Thyroid gland (tissue), 4 donors: ENCODE results near the gene PPP1R9A.

Experiments
- CTCF ChIP-seq, 6 experiments: fragments of 200-600 bp in 3 of 6; fragments of 450-650 bp in 3 of 6; sonication (generic) in 3 of 6; IDR thresholded peaks; one replicate each; pipeline ENCODE4 v1.5.1; 2016 to 2019; ENCODE audit warnings: antibody characterized with exemption in 6 of 6, mild to moderate bottlenecking in 2 of 6, inconsistent platforms in 1 of 6, moderate library complexity in 1 of 6
- POLR2A ChIP-seq, 2 donors: fragments of 450-650 bp; IDR thresholded peaks; one replicate each; pipeline ENCODE4 v1.6.1; 2017; ENCODE audit warnings: antibody characterized with exemption in 2 of 2, mild to moderate bottlenecking in 2 of 2, moderate library complexity in 1 of 2

- TF ChIP-seq POLR2A (IDR thresholded peaks at IDR 0.05) (no peak), CTCF (IDR thresholded peaks at IDR 0.05) (no peak)
Observed at GRCh38 chr7:95321720-95322119, 414.3 kb downstream of the PPP1R9A start.
